Activated CD4-positive, alpha-beta T cell treated with anti-CD3 and anti-CD28 coated beads, Interleukin-2, Interleukin-4, amounts not matched to agents 100 ng/mL and 50 ng/mL, durations not matched to agents 16 hours and 8 hours (primary cell): ENCODE results near the gene UBE2Z.
"Not testable (repeated sequence)": the region's sequence is repeated elsewhere in the genome, so short reads cannot be mapped to it uniquely, and the experiment has no call there.

ENCODE experiments used
- DNase-seq: peaks from one replicate; pipeline ENCODE4 v3.0.0-alpha.2; 2020; ENCODE audit warnings: low spot score

The UBE2Z gene

GRCh38 chr17:48908047-48908843 lies at the start of gene UBE2Z:
UBE2Z (plus strand) TSS chr17:48908407; CDS start chr17:48908504, 97 bp downstream.
- peak; percentile 93 for DNase-seq

- DNase-seq = no peak
Measured at GRCh38 chr17:48860034-48860433, 48.2 kb upstream of the UBE2Z start.

- no peak for DNase-seq
Measured at GRCh38 chr17:48860456-48860855, 47.8 kb upstream of the UBE2Z start.

- DNase-seq = no peak
Measured at GRCh38 chr17:48868916-48869500, 39.2 kb upstream of the UBE2Z start.

- DNase-seq = no peak
Measured at GRCh38 chr17:48869821-48870318, 38.3 kb upstream of the UBE2Z start.

GRCh38 chr17:48871035-48871550 lies 37.1 kb upstream of the UBE2Z start:
- no peak for DNase-seq

- no peak for DNase-seq
Measured at GRCh38 chr17:48871551-48872351, 36.5 kb upstream of the UBE2Z start.

- DNase-seq = not testable (repeated sequence)
Measured at GRCh38 chr17:48872409-48872808, 35.8 kb upstream of the UBE2Z start.

- DNase-seq = no peak
Measured at GRCh38 chr17:48873209-48873608, 35.0 kb upstream of the UBE2Z start.

- DNase-seq = no peak
Measured at GRCh38 chr17:48873696-48874443, 34.3 kb upstream of the UBE2Z start.

- DNase-seq = peak; percentile 73
Measured at GRCh38 chr17:48878920-48879898, 29.0 kb upstream of the UBE2Z start.

GRCh38 chr17:48882272-48882671 lies 25.9 kb upstream of the UBE2Z start:
- DNase-seq = peak; percentile 13

GRCh38 chr17:48883171-48883570 lies 25.0 kb upstream of the UBE2Z start:
- no peak for DNase-seq

- DNase-seq = no peak
Measured at GRCh38 chr17:48890086-48890485, 18.1 kb upstream of the UBE2Z start.

- DNase-seq = no peak
Measured at GRCh38 chr17:48892940-48893645, 15.1 kb upstream of the UBE2Z start.

GRCh38 chr17:48893646-48894508 lies 14.3 kb upstream of the UBE2Z start:
- no peak for DNase-seq

- no peak for DNase-seq
Measured at GRCh38 chr17:48894886-48895285, 13.3 kb upstream of the UBE2Z start.

- DNase-seq = no peak
Measured at GRCh38 chr17:48901241-48901640, 7.0 kb upstream of the UBE2Z start.

- no peak for DNase-seq
Measured at GRCh38 chr17:48903401-48903800, 4.8 kb upstream of the UBE2Z start.
